B cell (primary cell): Measurements from ENCODE around the gene SDCCAG8. TPM values are rescaled to one million over a fixed set of nuclear protein-coding genes. Genes with fewer than 3 reads are reported as not detected.

Experiments
- ATAC-seq: fragments of 200-7000 bp; cut with Tn5 transposase; one replicate; pipeline ENCODE4 v1.10.0; 2021; ENCODE audit warnings: low read depth, mild to moderate bottlenecking, moderate number of reproducible peaks, moderate library complexity
- CTCF ChIA-PET: fragments of 350-600 bp; sonication (Branson Sonifier 250); formaldehyde crosslinking; loops from one replicate; lab custom pipeline; 2021; ENCODE audit warnings: antibody characterized with exemption, inconsistent platforms; lab: Charles Lee
- POLR2A ChIA-PET: fragments of 350-600 bp; sonication (Branson Sonifier 250); formaldehyde crosslinking; loops from one replicate; lab custom pipeline; 2021; ENCODE audit warnings: antibody characterized with exemption; lab: Charles Lee
- DNase-seq: peaks from one replicate; pipeline ENCODE4 v3.0.0; 2013
- H2AFZ ChIP-seq: 2 replicates; pipeline ENCODE4 v1.6.1; 2012; ENCODE audit warnings: mild to moderate bottlenecking, low read depth, low read length; ENCODE audit not compliant: insufficient read depth, poor library complexity, severe bottlenecking
- H3K27ac ChIP-seq, 2 donors: 1 replicate in 1 of 2; 2 replicates in 1 of 2; pipeline ENCODE4 v1.5.1; 2012 to 2013; ENCODE audit warnings: low read length in 2 of 2, mild to moderate bottlenecking in 2 of 2, moderate library complexity in 1 of 2
- H3K27me3 ChIP-seq, 4 experiments: fragments of 200-600 bp in 1 of 4; sonication (generic) in 1 of 4; replicated peaks in 1 of 4; 1 replicate in 2 of 4; 2 replicates in 2 of 4; pipeline versions ENCODE4 v1.6.1 to v1.7.0; 2013 to 2016; ENCODE audit warnings: low read length in 3 of 4, mild to moderate bottlenecking in 2 of 4, mixed read lengths in 1 of 4, moderate library complexity in 1 of 4; ENCODE audit not compliant: insufficient read depth in 4 of 4, control insufficient read depth in 3 of 4; ENCODE audit errors: control extremely low read depth in 1 of 4
- H3K36me3 ChIP-seq, 2 experiments: replicated peaks in 1 of 2; 1 replicate in 1 of 2; 2 replicates in 1 of 2; pipeline versions ENCODE4 v1.6.1 to v1.7.1; 2013; ENCODE audit warnings: low read length in 1 of 2; ENCODE audit not compliant: insufficient read depth in 2 of 2, control insufficient read depth in 1 of 2; ENCODE audit errors: control extremely low read depth in 1 of 2, extremely low read depth in 1 of 2
- H3K4me1 ChIP-seq, 2 donors: fragments of 200-600 bp in 1 of 2; sonication (generic) in 1 of 2; 1 replicate in 1 of 2; 2 replicates in 1 of 2; pipeline versions ENCODE4 v1.5.1 to v1.6.1; 2013 to 2017; ENCODE audit warnings: low read length in 2 of 2; ENCODE audit not compliant: control insufficient read depth in 2 of 2, insufficient read depth in 2 of 2
- H3K4me2 ChIP-seq: replicated peaks from 2 replicates; pipeline ENCODE3; 2012; ENCODE audit warnings: mild to moderate bottlenecking, low read depth, low read length; ENCODE audit not compliant: poor library complexity, severe bottlenecking
- H3K4me3 ChIP-seq, 5 experiments: fragments of 200-600 bp in 1 of 5; sonication (generic) in 1 of 5; 1 replicate in 3 of 5; 2 replicates in 2 of 5; pipeline versions ENCODE4 v1.5.1 to v1.7.0; 2011 to 2016; ENCODE audit warnings: low read length in 4 of 5, mild to moderate bottlenecking in 4 of 5, low read depth in 2 of 5, control low read depth in 1 of 5, moderate library complexity in 1 of 5; ENCODE audit not compliant: insufficient read depth in 1 of 5; ENCODE audit errors: control extremely low read depth in 1 of 5, extremely low read depth in 1 of 5
- H3K79me2 ChIP-seq: fragments of 200-600 bp; sonication (generic); one replicate; pipeline ENCODE4 v1.6.0; 2016; ENCODE audit warnings: low read length; ENCODE audit not compliant: control insufficient read depth, insufficient read depth
- H3K9ac ChIP-seq: fragments of 200-600 bp; sonication (generic); 2 replicates; pipeline ENCODE4 v1.6.1; 2017; ENCODE audit warnings: mild to moderate bottlenecking, low read length, moderate library complexity
- H3K9me3 ChIP-seq, 3 donors: one replicate each; pipeline versions ENCODE4 v1.6.1 to v1.7.1; 2013; ENCODE audit warnings: low read length in 2 of 3; ENCODE audit not compliant: control insufficient read depth in 2 of 3, insufficient read depth in 1 of 3; ENCODE audit errors: control extremely low read depth in 1 of 3
- H4K20me1 ChIP-seq: 2 replicates; pipeline ENCODE4 v1.6.0; 2012; ENCODE audit warnings: mild to moderate bottlenecking, low read length; ENCODE audit not compliant: insufficient read depth, control insufficient read depth, poor library complexity, severe bottlenecking
- H3K27ac Mint-ChIP-seq: one replicate; pipeline ENCODE4 v1.8.0; 2021; ENCODE audit warnings: mixed read lengths
- H3K27me3 Mint-ChIP-seq: one replicate; pipeline ENCODE4 v1.8.0; 2021; ENCODE audit warnings: mixed read lengths
- H3K4me1 Mint-ChIP-seq: one replicate; pipeline ENCODE4 v1.8.0; 2021; ENCODE audit warnings: mixed read lengths
- H3K4me3 Mint-ChIP-seq: one replicate; pipeline ENCODE4 v1.8.0; 2021; ENCODE audit warnings: mixed read lengths
- H3K9me3 Mint-ChIP-seq: one replicate; pipeline ENCODE4 v1.8.0; 2022; ENCODE audit warnings: mixed read lengths; ENCODE audit not compliant: insufficient read depth
- EZH2 ChIP-seq: IDR thresholded peaks from 2 replicates; pipeline ENCODE4 v1.6.1; 2012; ENCODE audit warnings: borderline replicate concordance, low read depth, mild to moderate bottlenecking, moderate library complexity, low read length; ENCODE audit not compliant: insufficient read depth, poor library complexity, severe bottlenecking
- WGBS: methylation state at CpG from one replicate; pipeline ENCODE4 v1.1.5; 2013; ENCODE audit warnings: missing lambda C conversion rate; ENCODE audit not compliant: insufficient coverage; 5-methylcytosine and 5-hydroxymethylcytosine counted together
- intact Hi-C: fragments of 100-400 bp; cut with micrococcal nuclease; formaldehyde crosslinking; loops from one replicate; pipeline ENCODE4 v1.10.0; 2022
- polyA plus RNA-seq: library from polyadenylated mRNA; depleted of rRNA; stranded (reverse); fragments of >200 nt; gene quantifications from 2 replicates; pipeline ENCODE4 v1.2.3, GENCODE V29; 2012
- total RNA-seq, 2 donors: library from RNA; stranded (reverse); fragments of 120-200 nt in 1 of 2; gene quantifications; 1 replicate in 1 of 2; 2 replicates in 1 of 2; pipeline versions ENCODE4 v1.2.3 to v1.2.4, GENCODE V29; 2013 to 2022
- TF ChIP-seq, protein P1 (sequence below): fragments of 200-600 bp; IDR thresholded peaks from one replicate; pipeline ENCODE4 v1.8.0; 2022; ENCODE audit warnings: antibody characterized with exemption, mild to moderate bottlenecking

Gene SDCCAG8
- total and polyA plus RNA-seq, 2 donors (not counting 1 experiment from before 2014, with no cell fraction given): 37.1 to 60.7 TPM

GRCh38 chr1:243414152-243414494 is 158.3 kb downstream of the SDCCAG8 start:
- Histone ChIP-seq H3K79me2 (no peaks in the 10 kb centered on the region), H3K27me3 (no peaks in the 10 kb centered on the region), H3K4me2 (no peak overlapping the region), H3K4me1 (peaks cover 8 to 11% of the 10 kb centered on the region in 2 donors), H3K27ac (no peak overlapping the region), H3K4me3 (no peak overlapping the region), H3K9ac (no peak overlapping the region), H4K20me1 (no peaks in the 10 kb centered on the region), H2AFZ (no peak overlapping the region), H3K36me3 (peaks cover 0 to 5% of the 10 kb centered on the region in 2 experiments), H3K9me3 (no peaks in the 10 kb centered on the region)
- WGBS: 91% methylated on average over 1 of the region's 6 CpGs
- intact Hi-C loops: no loop called here
- ChIA-PET POLR2A (no interaction called here), CTCF (no interaction called here)
- DNase-seq: no peak
- no peak overlapping the region for H3K27ac Mint-ChIP-seq
- H3K9me3 Mint-ChIP-seq: no peaks in the 10 kb centered on the region
- H3K4me3 Mint-ChIP-seq: no peak overlapping the region
- H3K27me3 Mint-ChIP-seq: no peaks in the 10 kb centered on the region
- TF ChIP-seq, protein P1, sequence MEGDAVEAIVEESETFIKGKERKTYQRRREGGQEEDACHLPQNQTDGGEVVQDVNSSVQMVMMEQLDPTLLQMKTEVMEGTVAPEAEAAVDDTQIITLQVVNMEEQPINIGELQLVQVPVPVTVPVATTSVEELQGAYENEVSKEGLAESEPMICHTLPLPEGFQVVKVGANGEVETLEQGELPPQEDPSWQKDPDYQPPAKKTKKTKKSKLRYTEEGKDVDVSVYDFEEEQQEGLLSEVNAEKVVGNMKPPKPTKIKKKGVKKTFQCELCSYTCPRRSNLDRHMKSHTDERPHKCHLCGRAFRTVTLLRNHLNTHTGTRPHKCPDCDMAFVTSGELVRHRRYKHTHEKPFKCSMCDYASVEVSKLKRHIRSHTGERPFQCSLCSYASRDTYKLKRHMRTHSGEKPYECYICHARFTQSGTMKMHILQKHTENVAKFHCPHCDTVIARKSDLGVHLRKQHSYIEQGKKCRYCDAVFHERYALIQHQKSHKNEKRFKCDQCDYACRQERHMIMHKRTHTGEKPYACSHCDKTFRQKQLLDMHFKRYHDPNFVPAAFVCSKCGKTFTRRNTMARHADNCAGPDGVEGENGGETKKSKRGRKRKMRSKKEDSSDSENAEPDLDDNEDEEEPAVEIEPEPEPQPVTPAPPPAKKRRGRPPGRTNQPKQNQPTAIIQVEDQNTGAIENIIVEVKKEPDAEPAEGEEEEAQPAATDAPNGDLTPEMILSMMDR: no peak
- no peak for TF ChIP-seq EZH2
- ATAC-seq: no peak
- peaks cover 13% of the 10 kb centered on the region for H3K4me1 Mint-ChIP-seq

DNA sequence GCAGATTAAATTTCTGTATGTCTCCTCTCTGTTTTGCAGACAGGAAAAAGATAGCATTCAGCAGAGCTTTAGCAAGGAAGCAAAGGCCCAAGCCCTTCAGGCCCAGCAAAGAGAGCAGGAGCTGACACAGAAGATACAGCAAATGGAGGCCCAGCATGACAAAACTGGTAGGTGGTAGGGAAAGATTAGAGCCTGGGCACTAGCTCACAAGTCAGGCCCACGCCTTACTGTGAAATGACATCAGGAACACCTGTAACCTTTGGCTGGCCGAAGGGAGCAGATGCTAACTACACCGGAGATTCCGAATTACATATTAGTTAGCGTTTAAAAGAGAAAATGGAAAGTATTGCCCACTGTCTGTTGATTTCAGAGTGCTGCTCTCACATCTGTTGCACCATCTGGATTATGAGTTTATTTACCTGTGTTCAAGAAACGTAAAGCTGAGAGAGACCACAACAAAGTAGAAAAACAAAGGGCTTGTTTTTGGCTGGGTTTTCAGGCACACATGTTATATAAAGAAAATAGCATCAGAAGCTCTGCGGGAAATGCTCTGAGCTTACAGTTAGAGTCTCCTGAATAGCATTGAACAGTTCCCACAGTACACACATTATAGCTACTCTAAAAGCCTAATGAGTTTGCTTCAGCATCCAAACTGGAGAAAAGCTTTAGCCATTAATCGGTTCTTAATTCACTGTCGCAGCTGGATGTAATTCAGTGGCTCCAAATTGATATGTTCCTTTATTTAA is 160.0 kb downstream of the SDCCAG8 start:
- no peak for TF ChIP-seq EZH2
- TF ChIP-seq, protein P1: no peak
- intact Hi-C loops: no loop called here
- H3K9ac ChIP-seq: no peak overlapping the region
- H3K27me3 ChIP-seq: no peaks in the 10 kb centered on the region
- no peak overlapping the region for H3K4me2 ChIP-seq
- no peaks in the 10 kb centered on the region for H3K9me3 Mint-ChIP-seq
- H3K4me3 Mint-ChIP-seq: no peak overlapping the region
- H3K79me2 ChIP-seq: no peaks in the 10 kb centered on the region
- peaks cover 0 to 5% of the 10 kb centered on the region in 2 experiments for H3K36me3 ChIP-seq
- H3K27ac ChIP-seq: no peak overlapping the region
- ATAC-seq: no peak
- CTCF ChIA-PET: no interaction called here
- H3K4me1 Mint-ChIP-seq: peaks cover 17% of the 10 kb centered on the region
- POLR2A ChIA-PET: no interaction called here
- no peak overlapping the region for H3K4me3 ChIP-seq
- no peaks in the 10 kb centered on the region for H3K27me3 Mint-ChIP-seq
- H2AFZ ChIP-seq: no peak overlapping the region
- WGBS: 87% methylated on average over 6 of the region's 9 CpGs
- no peak overlapping the region for H3K27ac Mint-ChIP-seq
- H3K4me1 ChIP-seq: peaks cover 8 to 13% of the 10 kb centered on the region in 2 donors
- H3K9me3 ChIP-seq: no peaks in the 10 kb centered on the region
- H4K20me1 ChIP-seq: no peaks in the 10 kb centered on the region
- DNase-seq: no peak
